Pancreas (tissue), 10 donors: ENCODE results near the gene LILRA5. TPM values are rescaled to one million over a fixed set of nuclear protein-coding genes. Genes with fewer than 3 reads are reported as not detected.

Source experiments
- ATAC-seq, 4 donors: fragments of 200-7000 bp; cut with Tn5 transposase; one replicate each; pipeline versions ENCODE4 v1.8.0 to v1.9.1; 2020; ENCODE audit warnings: mild to moderate bottlenecking in 4 of 4, moderate library complexity in 4 of 4
- DNase-seq, 6 donors: peaks; one replicate each; pipeline ENCODE4 v3.0.0-alpha.2; 2020
- FAIRE-seq: peaks from 2 replicates; lab custom pipeline; 2012; peaks lifted over from hg19 to GRCh38; lab: Jason Lieb, UNC
- H3K27ac ChIP-seq, 4 donors: fragments of 200-600 bp; sonication (generic); 1 replicate in 3 of 4; 2 replicates in 1 of 4; pipeline versions ENCODE4 v1.5.0 to v1.8.0; 2020
- H3K27me3 ChIP-seq, 4 donors: fragments of 200-600 bp; one replicate each; pipeline ENCODE4 v1.8.0; 2021
- H3K36me3 ChIP-seq, 3 donors: fragments of 200-600 bp; sonication (generic) in 1 of 3; one replicate each; pipeline versions ENCODE4 v1.5.0 to v1.8.0; 2020 to 2021
- H3K4me1 ChIP-seq, 3 donors: fragments of 200-600 bp; one replicate each; pipeline ENCODE4 v1.8.0; 2021
- H3K4me3 ChIP-seq, 4 donors: fragments of 200-600 bp; sonication (generic) in 2 of 4; one replicate each; pipeline versions ENCODE4 v1.5.0 to v1.8.0; 2020 to 2021
- H3K9me3 ChIP-seq, 4 donors: fragments of 200-600 bp; one replicate each; pipeline ENCODE4 v1.8.0; 2021
- WGBS, 2 donors: extraction: QIAGEN DNeasy Blood & Tissue Kit; methylation state at CpG; one replicate each; pipeline ENCODE4 v1.1.7; 2013; 5-methylcytosine and 5-hydroxymethylcytosine counted together
- intact Hi-C, 3 donors: fragments of 100-400 bp; cut with DNase I; formaldehyde crosslinking; loops; one replicate each; pipeline versions ENCODE4 v1.11.1 to v1.14.2; 2022
- polyA plus RNA-seq, 2 donors: library from polyadenylated mRNA; stranded (reverse); fragments of 200-250 nt; gene quantifications; one replicate each; pipeline ENCODE4 v1.2.3, GENCODE V29; 2013
- total RNA-seq, 6 donors: library from RNA; stranded (reverse); fragmentation: NEBNext Ultra II Directional in 4 of 6; extraction: Animal tissue kit (Norgen Biotek cat#: 25700) in 4 of 6; gene quantifications; one replicate each; pipeline versions ENCODE4 v1.2.1 to v1.2.4, GENCODE V29; 2021 to 2023
- TF ChIP-seq, protein P1 (sequence below), 4 donors: fragments of 200-600 bp; sonication (generic) in 3 of 4; IDR thresholded peaks; one replicate each; pipeline versions ENCODE4 v1.5.0 to v1.8.0; 2021; ENCODE audit warnings: antibody characterized with exemption in 4 of 4
- donor health status: healthy with polysubstance abuse.
- donor health status: DM: no; HTN: no; CAD: no; lungs with moderate emphysema.
- donor health status: DM: no; HTN: no; CAD: no.
- donor health status: control.
- donor health status: control.
- donor health status: Bipolar disorder and iron deficiency.
- donor health status: DM: yes; HTN: yes; CAD: no.
- donor health status: DM: no; HTN: no; CAD: no.
- donor health status: DM: no; HTN: no; CAD: no.
- donor health status: DM: yes; HTN: yes; CAD: no.

Gene LILRA5
- total and polyA plus RNA-seq, 8 donors: 0.20 to 1.7 (median 0.51) TPM

DNA sequence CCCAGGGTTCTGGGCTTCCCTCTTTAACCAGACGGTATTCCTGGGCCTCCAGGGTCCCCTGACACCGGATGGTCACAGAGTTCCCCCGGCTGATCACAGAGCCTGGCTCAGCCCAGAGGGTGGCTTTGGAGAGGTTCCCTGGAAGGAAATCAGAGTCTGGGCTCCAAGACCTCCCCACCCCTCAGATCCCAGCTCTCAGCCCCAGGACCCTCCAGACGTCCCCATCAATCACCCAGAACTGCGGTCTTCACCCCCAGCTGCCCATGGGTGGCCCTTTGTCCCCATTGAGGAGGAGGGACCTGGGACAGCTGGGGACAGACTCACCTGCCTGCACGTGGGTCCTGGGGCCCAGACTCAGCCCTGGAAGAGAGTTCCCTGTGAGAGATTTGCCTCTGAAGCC is 955 bp downstream of the LILRA5 start:
- Histone ChIP-seq H3K27ac (no peak overlapping the region), H3K9me3 (no peaks in the 10 kb centered on the region), H3K4me3 (no peak overlapping the region), H3K36me3 (no peaks in the 10 kb centered on the region), H3K27me3 (peaks cover 0 to 5% (median 0%) of the 10 kb centered on the region in 4 donors), H3K4me1 (no peaks in the 10 kb centered on the region)
- no peak for FAIRE-seq
- DNase-seq: no peak
- intact Hi-C loops: no loop called here
- ATAC-seq: no peak
- WGBS, 2 donors: 36 to 47% methylated on average over 6 of the region's 6 CpGs
- TF ChIP-seq, protein P1, sequence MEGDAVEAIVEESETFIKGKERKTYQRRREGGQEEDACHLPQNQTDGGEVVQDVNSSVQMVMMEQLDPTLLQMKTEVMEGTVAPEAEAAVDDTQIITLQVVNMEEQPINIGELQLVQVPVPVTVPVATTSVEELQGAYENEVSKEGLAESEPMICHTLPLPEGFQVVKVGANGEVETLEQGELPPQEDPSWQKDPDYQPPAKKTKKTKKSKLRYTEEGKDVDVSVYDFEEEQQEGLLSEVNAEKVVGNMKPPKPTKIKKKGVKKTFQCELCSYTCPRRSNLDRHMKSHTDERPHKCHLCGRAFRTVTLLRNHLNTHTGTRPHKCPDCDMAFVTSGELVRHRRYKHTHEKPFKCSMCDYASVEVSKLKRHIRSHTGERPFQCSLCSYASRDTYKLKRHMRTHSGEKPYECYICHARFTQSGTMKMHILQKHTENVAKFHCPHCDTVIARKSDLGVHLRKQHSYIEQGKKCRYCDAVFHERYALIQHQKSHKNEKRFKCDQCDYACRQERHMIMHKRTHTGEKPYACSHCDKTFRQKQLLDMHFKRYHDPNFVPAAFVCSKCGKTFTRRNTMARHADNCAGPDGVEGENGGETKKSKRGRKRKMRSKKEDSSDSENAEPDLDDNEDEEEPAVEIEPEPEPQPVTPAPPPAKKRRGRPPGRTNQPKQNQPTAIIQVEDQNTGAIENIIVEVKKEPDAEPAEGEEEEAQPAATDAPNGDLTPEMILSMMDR (IDR thresholded peaks at IDR 0.05): no peak

DNA sequence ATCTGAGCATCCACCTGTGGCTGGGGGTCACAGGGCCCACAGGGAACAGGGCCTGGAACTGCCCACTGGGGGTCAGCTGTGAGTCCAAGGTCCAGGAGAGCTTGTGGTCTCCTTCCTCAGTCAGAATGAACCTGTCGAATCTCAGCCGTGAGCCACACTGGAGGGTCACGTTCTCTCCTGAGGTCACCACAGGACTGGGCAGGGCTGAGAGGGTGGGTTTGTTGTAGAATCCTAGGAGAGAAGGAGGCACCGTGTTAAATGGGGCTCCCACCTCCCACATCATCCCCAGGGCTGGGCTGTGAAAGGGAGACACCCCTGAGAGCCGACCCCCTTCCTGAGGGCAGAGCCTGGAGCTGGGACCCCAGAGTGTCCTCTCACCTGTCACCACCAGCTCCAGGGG is 1.5 kb downstream of the LILRA5 start:
- Histone ChIP-seq H3K4me3 (no peak overlapping the region), H3K27me3 (peaks cover 0 to 5% (median 0%) of the 10 kb centered on the region in 4 donors), H3K9me3 (no peaks in the 10 kb centered on the region), H3K4me1 (no peaks in the 10 kb centered on the region), H3K27ac (no peak overlapping the region), H3K36me3 (no peaks in the 10 kb centered on the region)
- no peak for DNase-seq
- ATAC-seq: no peak
- TF ChIP-seq, protein P1 (IDR thresholded peaks at IDR 0.05): no peak
- intact Hi-C loops: no loop called here
- 21 to 27% methylated on average over 4 to 5 of the region's 5 CpGs for WGBS, 2 donors
- FAIRE-seq: no peak

DNA sequence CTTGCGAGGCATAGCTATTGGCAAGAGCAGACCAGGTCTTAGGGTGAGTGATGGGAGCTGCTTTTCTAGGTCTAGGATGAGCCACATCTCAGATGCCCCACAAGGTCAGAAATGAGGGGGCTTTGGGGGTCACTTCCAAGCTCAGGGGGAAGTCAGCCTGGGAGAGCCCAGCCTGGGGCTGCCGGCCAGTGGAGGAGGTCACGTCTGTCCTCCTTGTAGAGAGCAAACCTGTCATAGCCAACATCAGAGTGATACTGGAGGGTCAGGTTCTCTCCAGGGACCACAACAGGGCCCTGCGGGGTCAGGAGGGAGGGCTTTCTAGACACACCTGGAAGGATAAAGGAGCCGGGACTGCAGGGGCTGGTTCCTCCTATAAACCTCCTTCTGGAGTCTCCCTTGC is 2.4 kb downstream of the LILRA5 start:
- no peak overlapping the region for H3K4me3 ChIP-seq
- H3K4me1 ChIP-seq: no peaks in the 10 kb centered on the region
- no peak for FAIRE-seq
- no peak for DNase-seq
- no peaks in the 10 kb centered on the region for H3K9me3 ChIP-seq
- 45 to 46% methylated on average over 5 of the region's 5 CpGs for whole genome bisulfite sequencing, 2 donors
- H3K27me3 ChIP-seq: peaks cover 0 to 5% (median under 1%) of the 10 kb centered on the region in 4 donors
- TF ChIP-seq, protein P1 (IDR thresholded peaks at IDR 0.05): no peak
- no peak overlapping the region for H3K27ac ChIP-seq
- H3K36me3 ChIP-seq: no peaks in the 10 kb centered on the region
- ATAC-seq: no peak
- intact Hi-C loops: no loop called here

DNA sequence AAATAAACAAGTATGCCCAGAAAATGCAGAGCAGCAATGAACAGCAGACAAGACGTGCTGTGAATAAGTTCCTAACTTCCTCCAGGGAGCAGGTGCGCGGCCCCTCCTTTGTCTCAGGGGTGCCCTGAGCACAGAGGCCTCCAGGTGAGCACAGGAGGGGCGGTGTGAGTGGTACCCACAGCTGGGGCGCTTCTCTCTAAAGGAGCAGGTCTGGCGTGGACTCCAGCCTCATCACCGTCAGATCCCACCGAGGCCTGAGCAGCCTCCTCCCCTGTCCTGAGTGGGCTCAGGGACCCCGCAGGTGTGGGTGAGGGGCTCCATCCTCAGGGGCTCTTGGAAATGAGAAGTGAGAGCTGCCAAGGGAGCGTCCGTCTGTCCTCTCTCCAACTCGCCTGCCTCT is 3.2 kb downstream of the LILRA5 start:
- FAIRE-seq (no peak), ATAC-seq (no peak), DNase-seq (no peak)
- H3K36me3 ChIP-seq: no peaks in the 10 kb centered on the region
- H3K4me1 ChIP-seq: no peaks in the 10 kb centered on the region
- TF ChIP-seq, protein P1 (IDR thresholded peaks at IDR 0.05): no peak
- WGBS, 2 donors: 50 to 57% methylated on average over 12 of the region's 12 CpGs
- no peak overlapping the region for H3K4me3 ChIP-seq
- H3K9me3 ChIP-seq: no peaks in the 10 kb centered on the region
- intact Hi-C loops: no loop called here
- no peak overlapping the region for H3K27ac ChIP-seq
- H3K27me3 ChIP-seq: peaks cover 0 to 5% (median under 1%) of the 10 kb centered on the region in 4 donors

DNA sequence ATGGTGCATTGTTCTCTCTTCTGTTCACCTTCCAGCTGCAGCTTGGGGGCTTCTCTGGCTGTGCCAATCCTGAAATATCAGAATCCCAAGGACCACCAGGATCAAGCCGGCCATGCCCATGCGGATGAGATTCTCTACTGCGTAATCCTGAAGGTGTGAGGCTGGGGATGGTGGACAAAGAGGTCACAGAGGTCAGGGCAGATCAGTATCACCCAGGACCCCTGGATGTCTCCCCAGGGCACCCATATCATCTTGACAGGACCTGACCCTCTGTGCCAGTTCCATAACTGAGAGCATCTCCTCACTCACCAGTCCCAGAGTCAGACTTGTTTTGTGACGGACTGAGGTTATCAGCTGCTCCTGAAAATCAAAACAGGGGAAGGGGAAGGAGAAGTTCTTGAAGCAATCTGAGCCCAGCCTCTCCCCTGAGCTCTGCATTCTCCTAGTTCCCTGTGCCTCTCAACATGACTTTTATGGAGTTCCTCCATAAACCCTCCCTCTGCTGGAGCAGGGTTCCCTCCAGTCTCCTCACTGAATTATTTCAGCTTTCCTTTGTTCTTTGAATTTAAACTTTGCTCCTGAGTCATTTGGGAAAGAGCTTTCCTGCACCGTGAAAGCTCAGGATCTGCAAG is 5.5 kb downstream of the LILRA5 start:
- H3K27ac ChIP-seq: no peak overlapping the region
- H3K9me3 ChIP-seq: no peaks in the 10 kb centered on the region
- H3K4me3 ChIP-seq: no peak overlapping the region
- ATAC-seq (no peak), FAIRE-seq (no peak), DNase-seq (no peak)
- no peaks in the 10 kb centered on the region for H3K4me1 ChIP-seq
- intact Hi-C loops: no loop called here
- TF ChIP-seq, protein P1 (IDR thresholded peaks at IDR 0.05): no peak
- peaks cover 0 to 5% (median 0%) of the 10 kb centered on the region in 4 donors for H3K27me3 ChIP-seq
- 65 to 78% methylated on average over 5 of the region's 5 CpGs for WGBS, 2 donors
- H3K36me3 ChIP-seq: no peaks in the 10 kb centered on the region
